Stomach (tissue), 9 donors: ENCODE results near the gene FEZ2. TPM values are rescaled to one million over a fixed set of nuclear protein-coding genes. Genes with fewer than 3 reads are reported as not detected.

Experiments
- DNase-seq, 2 donors: peaks; one replicate each; pipeline versions ENCODE4 v3.0.0 to v3.0.0-alpha.2; 2013 to 2019
- H3K27ac ChIP-seq, 5 donors: fragments of 200-600 bp in 4 of 5; sonication (generic) in 4 of 5; one replicate each; pipeline ENCODE4 v1.5.1; 2013 to 2019; ENCODE audit warnings: mild to moderate bottlenecking in 1 of 5, moderate library complexity in 1 of 5
- H3K27me3 ChIP-seq, 3 donors: fragments of 200-600 bp; sonication (generic); one replicate each; pipeline ENCODE4 v1.5.1; 2017 to 2019; ENCODE audit warnings: mixed run types in 1 of 3
- H3K36me3 ChIP-seq, 4 donors: fragments of 200-600 bp; sonication (generic); 1 replicate in 3 of 4; 2 replicates in 1 of 4; pipeline ENCODE4 v1.5.1; 2016 to 2019
- H3K4me1 ChIP-seq, 4 donors: fragments of 200-600 bp; sonication (generic); one replicate each; pipeline ENCODE4 v1.5.1; 2016 to 2019
- H3K4me3 ChIP-seq, 4 donors: fragments of 200-600 bp; sonication (generic) in 3 of 4; one replicate each; pipeline ENCODE4 v1.5.1; 2016 to 2019; ENCODE audit warnings: mild to moderate bottlenecking in 1 of 4
- H3K9me3 ChIP-seq, 4 donors: fragments of 200-600 bp; sonication (generic); one replicate each; pipeline ENCODE4 v1.5.1; 2016 to 2019
- EP300 ChIP-seq: sonication (generic); formaldehyde crosslinking; IDR thresholded peaks from one replicate; pipeline ENCODE4 v1.6.1; 2017; ENCODE audit warnings: antibody characterized with exemption
- POLR2A ChIP-seq, 4 donors: fragments of 450-650 bp; IDR thresholded peaks; one replicate each; pipeline ENCODE4 v1.6.1; 2016; ENCODE audit warnings: antibody characterized with exemption in 4 of 4, control low read depth in 2 of 4, mild to moderate bottlenecking in 1 of 4, moderate library complexity in 1 of 4
- POLR2AphosphoS5 ChIP-seq, 3 donors: sonication (generic); formaldehyde crosslinking; IDR thresholded peaks; one replicate each; pipeline ENCODE4 v1.6.1; 2016; ENCODE audit warnings: antibody characterized with exemption in 3 of 3
- WGBS, 5 donors: extraction: QIAGEN DNeasy Blood & Tissue Kit in 3 of 5; methylation state at CpG; one replicate each; pipeline versions ENCODE4 v1.1.5 to v1.1.7; 2013 to 2018; 5-methylcytosine and 5-hydroxymethylcytosine counted together
- intact Hi-C: fragments of 100-400 bp; cut with DNase I; formaldehyde crosslinking; loops from one replicate; pipeline ENCODE4 v1.15.1; 2023; ENCODE audit warnings: low total_unique reads
- polyA plus RNA-seq, 3 donors: library from polyadenylated mRNA; stranded (reverse); fragments of 200-250 nt; gene quantifications; one replicate each; pipeline ENCODE4 v1.2.3, GENCODE V29; 2013
- total RNA-seq, 5 donors: library from RNA; depleted of rRNA; stranded (reverse); fragments of >200 nt; gene quantifications; one replicate each; pipeline versions ENCODE4 v1.1.0 to v1.2.3, GENCODE V29; 2014 to 2016
- TF ChIP-seq, protein P1 (sequence below), 7 experiments: fragments of 450-650 bp in 4 of 7; fragments of 200-600 bp in 3 of 7; sonication (generic) in 3 of 7; IDR thresholded peaks; one replicate each; pipeline ENCODE4 v1.5.1; 2016 to 2019; ENCODE audit warnings: antibody characterized with exemption in 7 of 7, control low read depth in 2 of 7, mild to moderate bottlenecking in 1 of 7
- donor health status: healthy with polysubstance abuse.
- donor health status: Bipolar disorder and iron deficiency.
- donor health status: healthy.

Gene FEZ2
- total and polyA plus RNA-seq, 8 donors: 17.7 to 100.0 (median 25.8) TPM

GRCh38 chr2:36562240-36562639 lies 35.7 kb downstream of the FEZ2 start:
- intact Hi-C loops: no loop called here
- Histone ChIP-seq H3K9me3 (no peaks in the 10 kb centered on the region), H3K4me3 (no peak overlapping the region), H3K27ac (peak overlapping the region in 3 of 5 donors; percentile 48 to 78 (median 67)), H3K4me1 (peaks cover 10 to 37% (median 18%) of the 10 kb centered on the region in 4 donors), H3K27me3 (no peaks in the 10 kb centered on the region), H3K36me3 (peaks cover 0 to 22% (median 16%) of the 10 kb centered on the region in 4 donors)
- DNase-seq: no peak
- TF ChIP-seq POLR2A (IDR thresholded peaks at IDR 0.05) (no peak), EP300 (no peak), POLR2AphosphoS5 (IDR thresholded peaks at IDR 0.05) (no peak)
- TF ChIP-seq, protein P1, sequence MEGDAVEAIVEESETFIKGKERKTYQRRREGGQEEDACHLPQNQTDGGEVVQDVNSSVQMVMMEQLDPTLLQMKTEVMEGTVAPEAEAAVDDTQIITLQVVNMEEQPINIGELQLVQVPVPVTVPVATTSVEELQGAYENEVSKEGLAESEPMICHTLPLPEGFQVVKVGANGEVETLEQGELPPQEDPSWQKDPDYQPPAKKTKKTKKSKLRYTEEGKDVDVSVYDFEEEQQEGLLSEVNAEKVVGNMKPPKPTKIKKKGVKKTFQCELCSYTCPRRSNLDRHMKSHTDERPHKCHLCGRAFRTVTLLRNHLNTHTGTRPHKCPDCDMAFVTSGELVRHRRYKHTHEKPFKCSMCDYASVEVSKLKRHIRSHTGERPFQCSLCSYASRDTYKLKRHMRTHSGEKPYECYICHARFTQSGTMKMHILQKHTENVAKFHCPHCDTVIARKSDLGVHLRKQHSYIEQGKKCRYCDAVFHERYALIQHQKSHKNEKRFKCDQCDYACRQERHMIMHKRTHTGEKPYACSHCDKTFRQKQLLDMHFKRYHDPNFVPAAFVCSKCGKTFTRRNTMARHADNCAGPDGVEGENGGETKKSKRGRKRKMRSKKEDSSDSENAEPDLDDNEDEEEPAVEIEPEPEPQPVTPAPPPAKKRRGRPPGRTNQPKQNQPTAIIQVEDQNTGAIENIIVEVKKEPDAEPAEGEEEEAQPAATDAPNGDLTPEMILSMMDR (IDR thresholded peaks at IDR 0.05): no peak
- 69 to 95% (median 87%) methylated on average over 1 of the region's 1 CpG for WGBS, 5 donors

DNA sequence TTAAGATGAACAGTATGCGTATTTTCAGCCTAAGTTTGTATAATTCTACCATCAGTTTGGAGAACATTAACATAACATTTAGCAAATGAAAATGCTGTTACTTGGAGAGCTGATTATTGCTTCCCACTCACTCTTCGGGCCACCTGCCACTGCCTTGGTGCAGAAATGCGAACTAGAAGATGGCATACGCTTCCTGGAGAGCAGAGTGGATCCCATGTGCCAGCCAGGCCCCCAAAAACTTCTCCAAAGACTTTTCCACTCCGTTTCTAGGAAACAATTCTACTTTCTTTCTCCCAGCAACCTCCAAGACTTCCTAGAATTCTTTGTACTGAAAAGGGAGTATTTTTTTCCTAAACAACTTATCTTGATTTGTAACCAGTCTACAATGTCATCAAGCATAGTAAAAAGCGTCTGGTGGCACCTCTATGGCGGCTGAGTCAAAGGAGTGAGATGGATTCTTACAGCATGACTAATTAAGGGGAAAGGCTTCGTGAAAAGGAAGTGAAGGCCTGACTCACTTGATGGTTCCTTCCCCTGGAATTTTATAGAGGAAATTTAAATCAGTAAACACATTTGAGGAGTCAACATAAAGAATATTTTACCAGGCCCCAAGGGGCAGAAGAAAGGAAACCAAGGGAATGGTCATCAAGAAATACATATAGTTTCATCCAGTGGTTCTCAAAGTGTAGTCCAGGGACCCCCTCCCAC lies 36.6 kb downstream of the FEZ2 start:
- Histone ChIP-seq H3K4me1 (peaks cover 10 to 37% (median 18%) of the 10 kb centered on the region in 4 donors), H3K4me3 (no peak overlapping the region), H3K27ac (peak overlapping the region in 4 of 5 donors; percentile 23 to 78 (median 58)), H3K9me3 (no peaks in the 10 kb centered on the region), H3K27me3 (no peaks in the 10 kb centered on the region), H3K36me3 (peaks cover 0 to 15% (median 10%) of the 10 kb centered on the region in 4 donors)
- WGBS, 5 donors: 67 to 74% (median 69%) methylated on average over 8 of the region's 8 CpGs
- intact Hi-C loops: no loop called here
- no peak for TF ChIP-seq POLR2A (IDR thresholded peaks at IDR 0.05)
- TF ChIP-seq POLR2AphosphoS5 (IDR thresholded peaks at IDR 0.05): peak; percentile 10 to 65 (median 17)
- peak in 1 of 2 donors; percentile 78 for DNase-seq

- intact Hi-C loops: no loop called here
- Histone ChIP-seq H3K27ac (peak overlapping the region in 2 of 5 donors; percentile 48 to 78), H3K9me3 (no peaks in the 10 kb centered on the region), H3K36me3 (peaks cover 0 to 13% (median 9%) of the 10 kb centered on the region in 4 donors), H3K27me3 (no peaks in the 10 kb centered on the region), H3K4me3 (no peak overlapping the region), H3K4me1 (peaks cover 10 to 37% (median 18%) of the 10 kb centered on the region in 4 donors)
- TF ChIP-seq, protein P1 (IDR thresholded peaks at IDR 0.05): no peak
- 92 to 98% (median 96%) methylated on average over 5 of the region's 5 CpGs for WGBS, 5 donors
- no peak for DNase-seq
Measured at GRCh38 chr2:36560726-36561125, 37.2 kb downstream of the FEZ2 start.

DNA sequence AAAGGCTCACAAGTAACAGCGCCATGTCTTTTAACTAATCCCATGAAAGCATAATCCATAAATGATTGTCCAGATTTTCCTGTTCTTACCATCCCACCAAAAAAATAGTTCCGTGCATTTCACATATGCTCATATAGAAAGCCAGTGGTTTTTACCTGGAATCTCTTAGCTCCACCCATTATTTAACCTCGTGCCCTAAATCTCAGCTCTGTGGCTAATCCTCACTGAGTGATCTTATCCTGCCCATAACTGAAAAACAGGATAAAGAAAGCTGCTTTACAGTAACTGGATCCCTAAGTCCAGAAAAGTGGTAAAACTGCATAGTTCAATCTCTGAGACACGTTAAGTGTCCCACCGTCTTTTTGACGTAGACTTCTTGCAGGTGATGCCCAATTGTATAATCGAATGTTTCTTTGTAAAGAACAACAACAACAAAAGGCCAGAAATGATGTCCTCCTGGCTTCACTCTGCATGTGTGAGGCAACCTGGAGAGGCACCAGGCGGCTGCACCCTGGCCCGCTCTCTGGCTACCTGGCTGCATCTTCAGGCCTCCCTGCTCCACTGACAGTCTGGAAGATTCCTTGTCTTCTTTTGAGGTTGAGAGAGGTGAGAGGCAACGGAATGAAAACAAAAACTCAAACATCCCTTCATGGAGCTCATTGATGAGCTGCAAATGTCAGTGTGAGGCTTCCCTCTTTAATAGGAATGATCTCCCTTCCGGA lies 38.6 kb downstream of the FEZ2 start:
- WGBS, 5 donors: 87 to 93% (median 91%) methylated on average over 11 of the region's 11 CpGs
- DNase-seq: no peak

More for the DNA sequence above, 38.6 kb downstream of the FEZ2 start:
- Histone ChIP-seq H3K4me1 (peaks cover 10 to 37% (median 17%) of the 10 kb centered on the region in 4 donors), H3K9me3 (no peaks in the 10 kb centered on the region), H3K27me3 (no peaks in the 10 kb centered on the region), H3K27ac (no peak overlapping the region), H3K36me3 (peaks cover 0 to 22% (median 19%) of the 10 kb centered on the region in 4 donors), H3K4me3 (no peak overlapping the region)
- intact Hi-C loops: no loop called here
- TF ChIP-seq POLR2AphosphoS5 (IDR thresholded peaks at IDR 0.05) (no peak), POLR2A (IDR thresholded peaks at IDR 0.05) (no peak), EP300 (no peak)
- TF ChIP-seq, protein P1 (IDR thresholded peaks at IDR 0.05): no peak
